ENCODE measurements around the gene HNRNPAB.

HNRNPAB gene

GRCh38 chr5:178211095-178212048 lies 7.0 kb downstream of the HNRNPAB start:
- no peak overlapping the region for H3K4me3 ChIP-seq (ENCODE audit: low read depth, low read length)
- no peak for DNase-seq (ENCODE audit: low read depth)
- TF ChIP-seq CTCF (IDR thresholded peaks at IDR 0.05; ENCODE audit: control insufficient read depth, extremely low read depth, insufficient read depth) = no peak

GRCh38 chr5:178212241-178213002 lies 8.1 kb downstream of the HNRNPAB start:
- no peak for DNase-seq (ENCODE audit: low read depth)
- no peak overlapping the region for H3K4me3 ChIP-seq (ENCODE audit: low read depth, low read length)
- TF ChIP-seq CTCF (IDR thresholded peaks at IDR 0.05; ENCODE audit: control insufficient read depth, extremely low read depth, insufficient read depth) = no peak

GRCh38 chr5:178213003-178213461 lies 8.7 kb downstream of the HNRNPAB start:
- 0 out of 2 replicates have a peak, but pooled peaks have one; percentile 0 for TF ChIP-seq CTCF (IDR thresholded peaks at IDR 0.05; ENCODE audit: control insufficient read depth, extremely low read depth, insufficient read depth)
- DNase-seq (ENCODE audit: low read depth) = no peak
- no peak overlapping the region for H3K4me3 ChIP-seq (ENCODE audit: low read depth, low read length)

- H3K4me3 ChIP-seq (ENCODE audit: low read depth, low read length) = no peak overlapping the region
- TF ChIP-seq CTCF (IDR thresholded peaks at IDR 0.05; ENCODE audit: control insufficient read depth, extremely low read depth, insufficient read depth) = no peak
- no peak for DNase-seq (ENCODE audit: low read depth)
Observed at GRCh38 chr5:178213748-178214151, 9.4 kb downstream of the HNRNPAB start.

- no peak for DNase-seq (ENCODE audit: low read depth)
- no peak for TF ChIP-seq CTCF (IDR thresholded peaks at IDR 0.05; ENCODE audit: control insufficient read depth, extremely low read depth, insufficient read depth)
- no peak overlapping the region for H3K4me3 ChIP-seq (ENCODE audit: low read depth, low read length)
Observed at GRCh38 chr5:178214160-178214803, 9.9 kb downstream of the HNRNPAB start.

GRCh38 chr5:178215280-178216002 lies 11.1 kb downstream of the HNRNPAB start:
- no peak for DNase-seq (ENCODE audit: low read depth)

More at GRCh38 chr5:178215280-178216002, 11.1 kb downstream of the HNRNPAB start:
- H3K4me3 ChIP-seq (ENCODE audit: low read depth, low read length) = no peak overlapping the region
- no peak for TF ChIP-seq CTCF (IDR thresholded peaks at IDR 0.05; ENCODE audit: control insufficient read depth, extremely low read depth, insufficient read depth)

All from LNCaP clone FGC (cell line).